Right atrium auricular region (tissue), 2 donors: ENCODE results near the gene FIG4. TPM values are rescaled to one million over a fixed set of nuclear protein-coding genes. Genes with fewer than 3 reads are reported as not detected.
"Not testable (repeated sequence)": the region's sequence is repeated elsewhere in the genome, so short reads cannot be mapped to it uniquely, and the experiment has no call there.

Experiments
- DNase-seq: peaks from one replicate; pipeline ENCODE4 v3.0.0-alpha.2; 2019; ENCODE audit warnings: low spot score
- H3K27ac ChIP-seq, 2 donors: fragments of 200-600 bp; sonication (generic); 1 replicate in 1 of 2; 2 replicates in 1 of 2; pipeline ENCODE4 v1.5.1; 2016 to 2019
- H3K27me3 ChIP-seq, 2 donors: fragments of 200-600 bp; sonication (generic); one replicate each; pipeline versions ENCODE4 v1.5.1 to v1.6.0; 2017 to 2019
- H3K36me3 ChIP-seq: fragments of 200-600 bp; sonication (generic); one replicate; pipeline ENCODE4 v1.5.1; 2016
- H3K4me1 ChIP-seq, 2 donors: fragments of 200-600 bp; sonication (generic); one replicate each; pipeline versions ENCODE4 v1.5.1 to v1.6.0; 2017 to 2019
- H3K4me3 ChIP-seq, 2 donors: fragments of 200-600 bp; sonication (generic); 1 replicate in 1 of 2; 2 replicates in 1 of 2; pipeline ENCODE4 v1.5.1; 2017 to 2019; ENCODE audit warnings: mild to moderate bottlenecking in 1 of 2, moderate library complexity in 1 of 2
- H3K9me3 ChIP-seq, 2 donors: fragments of 200-600 bp; sonication (generic); one replicate each; pipeline ENCODE4 v1.5.1; 2019
- CTCF ChIP-seq, 2 donors: fragments of 200-600 bp; sonication (generic); IDR thresholded peaks; one replicate each; pipeline ENCODE4 v1.5.1; 2019; ENCODE audit warnings: antibody characterized with exemption in 2 of 2
- total RNA-seq, 2 donors: library from RNA; depleted of rRNA; stranded (reverse); fragments of >200 nt; gene quantifications; one replicate each; pipeline ENCODE4 v1.1.0, GENCODE V29; 2016

FIG4 gene
- total RNA-seq, 2 donors from 2014 or later, result 6.2 to 9.6 TPM

- TF ChIP-seq CTCF (IDR thresholded peaks at IDR 0.05), result no peak
- H3K9me3 ChIP-seq, result no peaks in the 10 kb centered on the region
- H3K36me3 ChIP-seq, result no peaks in the 10 kb centered on the region
- no peak overlapping the region for H3K27ac ChIP-seq
- no peak for DNase-seq
- H3K4me1 ChIP-seq, result no peaks in the 10 kb centered on the region
- no peak overlapping the region for H3K4me3 ChIP-seq
- H3K27me3 ChIP-seq, result no peaks in the 10 kb centered on the region
These were observed 125.6 kb downstream of the FIG4 start for GRCh38 chr6:109816452-109817374.

GRCh38 chr6:109820706-109821350 lies 129.7 kb downstream of the FIG4 start:
- H3K9me3 ChIP-seq, result no peaks in the 10 kb centered on the region
- TF ChIP-seq CTCF (IDR thresholded peaks at IDR 0.05), result no peak

GRCh38 chr6:109821428-109821827 lies 130.3 kb downstream of the FIG4 start:
- H3K36me3 ChIP-seq, result peaks cover 9% of the 10 kb centered on the region
- no peaks in the 10 kb centered on the region for H3K9me3 ChIP-seq
- no peak for TF ChIP-seq CTCF (IDR thresholded peaks at IDR 0.05)
- H3K4me1 ChIP-seq, result no peaks in the 10 kb centered on the region
- no peak overlapping the region for H3K27ac ChIP-seq
- H3K27me3 ChIP-seq, result no peaks in the 10 kb centered on the region
- H3K4me3 ChIP-seq, result no peak overlapping the region
- DNase-seq, result no peak

More at GRCh38 chr6:109820706-109821350, 129.7 kb downstream of the FIG4 start:
- DNase-seq, result no peak
- no peaks in the 10 kb centered on the region for H3K27me3 ChIP-seq
- no peaks in the 10 kb centered on the region for H3K4me1 ChIP-seq
- no peak overlapping the region for H3K4me3 ChIP-seq
- no peak overlapping the region for H3K27ac ChIP-seq
- peaks cover 9% of the 10 kb centered on the region for H3K36me3 ChIP-seq

GRCh38 chr6:109824105-109824504 lies 133.0 kb downstream of the FIG4 start:
- no peak for TF ChIP-seq CTCF (IDR thresholded peaks at IDR 0.05)
- Histone ChIP-seq H3K27ac (no peak overlapping the region), H3K4me3 (no peak overlapping the region), H3K27me3 (no peaks in the 10 kb centered on the region), H3K9me3 (no peaks in the 10 kb centered on the region), H3K36me3 (peaks cover 9% of the 10 kb centered on the region), H3K4me1 (no peaks in the 10 kb centered on the region)
- DNase-seq, result no peak

GRCh38 chr6:109826551-109826950 lies 135.5 kb downstream of the FIG4 start:
- Histone ChIP-seq H3K9me3 (no peaks in the 10 kb centered on the region), H3K27me3 (no peaks in the 10 kb centered on the region), H3K4me3 (no peak overlapping the region), H3K27ac (no peak overlapping the region), H3K4me1 (no peaks in the 10 kb centered on the region), H3K36me3 (peaks cover 9% of the 10 kb centered on the region)
- TF ChIP-seq CTCF (IDR thresholded peaks at IDR 0.05), result no peak
- no peak for DNase-seq

- not testable (repeated sequence) for H3K4me1 ChIP-seq, H3K36me3 ChIP-seq, DNase-seq, H3K4me3 ChIP-seq, H3K27me3 ChIP-seq, H3K9me3 ChIP-seq, H3K27ac ChIP-seq
These were observed 140.3 kb downstream of the FIG4 start for GRCh38 chr6:109831352-109831751.
